HG03095 (cell line): ENCODE measurements around the gene NUP188.
A peak's percentile ranks its signal among the peaks of the same experiment; 100 is the strongest.

Experiments used
- ATAC-seq: cut with Tn5 transposase; IDR thresholded peaks from one replicate; pipeline ENCODE4 v1.9.1; 2021; ENCODE audit warnings: moderate library complexity; ENCODE audit not compliant: unreplicated experiment

Gene NUP188

GRCh38 chr9:129007035-129007765 is 59.7 kb downstream of the NUP188 start:
- ATAC-seq: no peak

DNA sequence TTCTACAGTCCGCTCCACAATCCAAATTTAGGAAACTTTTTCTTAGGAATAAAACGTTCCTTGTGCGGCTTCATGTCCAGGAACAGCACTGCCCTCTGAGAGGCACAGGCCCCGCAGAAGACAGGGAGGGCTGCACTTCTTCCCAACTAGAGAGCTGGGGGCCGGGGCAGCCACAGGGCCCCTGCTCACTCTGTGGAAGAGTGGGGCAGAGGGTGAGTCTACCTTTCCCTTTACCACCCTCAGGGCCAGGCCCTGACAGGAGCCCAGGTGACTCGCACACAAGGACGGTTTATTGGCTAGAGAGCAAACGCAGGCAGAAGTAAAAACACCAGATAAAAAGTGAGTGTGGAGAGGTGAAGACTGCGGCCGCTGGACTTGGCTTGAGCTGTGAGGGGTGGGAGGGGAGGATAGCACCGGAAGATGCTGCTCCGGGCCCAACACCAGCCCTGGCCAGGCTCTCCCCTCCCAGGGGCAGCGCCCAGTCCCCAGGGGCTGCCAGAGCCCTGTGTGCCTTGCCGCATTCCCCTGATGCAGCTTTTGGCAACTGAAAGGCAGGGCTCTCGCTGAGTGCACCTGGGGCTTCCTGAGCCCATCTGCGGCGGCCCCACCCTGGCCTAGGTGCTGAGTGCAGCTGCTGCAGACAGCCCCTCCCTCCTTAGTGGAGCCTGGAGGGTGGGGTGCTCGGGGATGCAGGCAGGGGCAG is 60.4 kb downstream of the NUP188 start:
- ATAC-seq: no peak

- ATAC-seq: no peak
Observed at GRCh38 chr9:129008469-129008965, 61.0 kb downstream of the NUP188 start.

DNA sequence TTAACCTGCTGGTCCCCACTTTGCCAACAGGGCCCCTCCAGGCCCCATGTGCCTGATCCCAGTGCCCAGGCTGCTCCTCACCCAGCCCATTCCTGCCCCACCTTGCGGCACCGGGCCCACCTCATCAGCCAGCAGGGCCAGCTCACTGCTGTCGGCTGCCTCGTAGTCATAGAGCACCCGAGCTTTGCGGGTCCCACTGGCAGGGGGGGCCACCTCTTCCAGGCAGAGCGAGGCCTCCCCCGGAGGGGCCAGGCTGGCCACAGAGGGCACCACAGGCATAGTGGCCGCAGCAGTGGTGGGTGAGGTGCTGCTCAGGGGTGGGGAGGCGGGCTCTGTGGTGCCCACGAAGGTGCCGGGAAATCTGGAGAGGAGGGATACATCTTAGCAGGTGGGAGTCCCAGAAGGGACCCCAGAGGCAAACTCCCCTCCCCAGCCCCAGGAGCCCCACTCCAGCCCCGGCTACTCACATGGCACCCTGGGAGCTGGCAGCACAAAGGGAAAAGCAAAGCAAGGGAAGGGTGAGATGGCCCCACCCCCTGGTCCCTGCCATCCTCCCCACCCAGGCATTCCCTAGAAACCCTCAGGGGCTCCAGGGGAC is 61.6 kb downstream of the NUP188 start:
- ATAC-seq: no peak

- no peak for ATAC-seq
Observed at GRCh38 chr9:129009584-129010141, 62.2 kb downstream of the NUP188 start.

DNA sequence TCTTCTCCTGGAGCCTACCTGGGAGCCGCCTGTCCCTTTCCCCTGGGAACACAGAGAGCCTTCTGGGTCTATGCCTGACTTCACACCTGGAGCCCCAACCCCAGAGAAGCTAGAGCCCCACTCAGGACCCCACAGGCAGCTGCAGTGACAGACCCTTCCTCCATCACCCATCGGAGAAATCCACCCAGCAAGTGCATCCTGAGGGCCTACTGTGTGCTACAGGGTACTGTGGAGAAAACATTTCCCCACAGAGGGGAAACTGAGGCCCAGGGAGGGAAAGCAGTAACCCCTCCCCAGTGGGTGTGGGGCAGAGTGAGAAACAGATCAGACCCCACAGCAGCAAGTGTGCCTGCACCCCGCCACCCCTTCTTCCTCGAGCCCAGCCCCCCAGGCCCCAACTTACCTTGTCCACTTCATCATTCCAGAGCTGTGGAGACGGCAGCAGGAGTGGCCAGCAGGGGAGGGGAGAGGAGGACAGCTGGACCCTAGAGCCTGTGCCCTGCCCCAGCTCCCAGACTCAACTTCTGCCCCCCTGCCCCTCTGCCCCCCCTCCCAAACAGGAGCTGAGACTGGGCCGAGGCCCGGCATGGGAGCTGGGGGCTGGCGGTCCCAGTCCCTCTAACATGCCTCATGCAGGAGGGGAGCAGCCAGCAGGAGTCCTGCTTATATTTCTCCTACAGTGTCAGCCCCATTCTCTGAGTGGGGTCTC is 62.9 kb downstream of the NUP188 start:
- no peak for ATAC-seq

GRCh38 chr9:129011170-129011569 is 63.7 kb downstream of the NUP188 start:
- no peak for ATAC-seq

GRCh38 chr9:129011761-129012181 is 64.3 kb downstream of the NUP188 start:
- no peak for ATAC-seq

GRCh38 chr9:129012343-129012742 is 64.8 kb downstream of the NUP188 start:
- no peak for ATAC-seq

- ATAC-seq: no peak
Observed at GRCh38 chr9:129012893-129013448, 65.5 kb downstream of the NUP188 start.

- ATAC-seq: no peak
Observed at GRCh38 chr9:129013674-129014073, 66.2 kb downstream of the NUP188 start.

GRCh38 chr9:129014124-129014523 is 66.6 kb downstream of the NUP188 start:
- no peak for ATAC-seq

DNA sequence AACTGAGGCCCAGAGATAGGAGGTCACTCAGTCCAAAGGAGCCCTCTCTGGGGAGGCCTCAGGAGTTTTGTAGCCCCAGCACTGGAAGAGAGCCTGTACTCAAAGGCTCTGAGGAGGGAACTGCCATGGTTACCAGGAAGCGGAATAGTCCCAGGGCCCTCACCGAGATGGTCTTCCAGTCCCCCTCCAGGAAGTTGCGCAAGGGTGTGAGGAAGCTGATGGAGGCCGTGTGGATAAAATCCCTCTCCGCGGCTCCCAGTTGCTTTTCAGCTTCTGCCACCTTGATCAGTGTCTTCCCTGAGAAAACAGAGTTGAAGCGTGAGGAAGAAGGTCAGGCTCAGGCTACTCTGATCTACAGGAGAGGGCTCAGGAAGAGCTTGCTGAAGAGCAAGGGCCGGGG is 67.1 kb downstream of the NUP188 start:
- no peak for ATAC-seq

DNA sequence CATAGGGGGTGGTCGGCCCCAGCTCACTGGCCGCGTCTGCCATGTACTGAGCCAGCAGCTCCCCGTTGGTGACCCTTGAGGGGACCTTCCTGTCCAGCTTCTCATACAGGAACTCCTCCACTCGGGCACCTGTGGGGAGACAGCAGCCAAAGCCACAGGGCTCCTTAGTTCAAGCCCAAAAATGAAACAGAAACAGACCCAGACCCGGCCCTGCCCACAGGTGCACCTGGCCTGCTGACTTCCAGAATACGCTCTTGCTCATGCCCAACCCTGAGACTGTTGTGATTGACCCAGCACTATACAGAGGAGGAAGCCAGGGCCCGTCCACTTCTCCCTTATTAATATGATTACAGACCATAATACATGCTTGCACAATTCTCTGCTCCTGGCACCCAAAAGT is 73.6 kb downstream of the NUP188 start:
- peak; percentile 75 for ATAC-seq

DNA sequence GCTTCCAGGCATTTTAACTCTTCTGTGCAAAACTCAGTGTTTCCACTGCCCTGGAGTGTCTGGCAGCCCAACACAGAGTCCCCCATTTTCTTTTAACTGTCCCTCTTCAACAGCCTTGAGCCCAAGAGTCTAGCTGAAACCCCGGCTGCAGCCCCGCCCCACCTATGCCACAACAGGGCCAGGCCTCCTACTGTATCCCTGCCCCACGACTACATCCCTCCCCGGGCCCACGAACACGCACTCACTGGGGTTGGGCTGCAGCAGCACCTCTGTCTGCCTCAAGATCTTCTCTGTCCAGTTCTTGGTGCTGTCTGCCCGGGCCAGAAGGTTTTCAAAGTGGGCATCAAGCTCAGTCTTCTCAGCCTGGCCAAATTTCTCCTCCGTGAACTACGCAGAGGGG is 74.5 kb downstream of the NUP188 start:
- no peak for ATAC-seq

- no peak for ATAC-seq
Observed at GRCh38 chr9:129023036-129023907, 75.8 kb downstream of the NUP188 start.

GRCh38 chr9:129023908-129024233 is 76.4 kb downstream of the NUP188 start:
- ATAC-seq: no peak

DNA sequence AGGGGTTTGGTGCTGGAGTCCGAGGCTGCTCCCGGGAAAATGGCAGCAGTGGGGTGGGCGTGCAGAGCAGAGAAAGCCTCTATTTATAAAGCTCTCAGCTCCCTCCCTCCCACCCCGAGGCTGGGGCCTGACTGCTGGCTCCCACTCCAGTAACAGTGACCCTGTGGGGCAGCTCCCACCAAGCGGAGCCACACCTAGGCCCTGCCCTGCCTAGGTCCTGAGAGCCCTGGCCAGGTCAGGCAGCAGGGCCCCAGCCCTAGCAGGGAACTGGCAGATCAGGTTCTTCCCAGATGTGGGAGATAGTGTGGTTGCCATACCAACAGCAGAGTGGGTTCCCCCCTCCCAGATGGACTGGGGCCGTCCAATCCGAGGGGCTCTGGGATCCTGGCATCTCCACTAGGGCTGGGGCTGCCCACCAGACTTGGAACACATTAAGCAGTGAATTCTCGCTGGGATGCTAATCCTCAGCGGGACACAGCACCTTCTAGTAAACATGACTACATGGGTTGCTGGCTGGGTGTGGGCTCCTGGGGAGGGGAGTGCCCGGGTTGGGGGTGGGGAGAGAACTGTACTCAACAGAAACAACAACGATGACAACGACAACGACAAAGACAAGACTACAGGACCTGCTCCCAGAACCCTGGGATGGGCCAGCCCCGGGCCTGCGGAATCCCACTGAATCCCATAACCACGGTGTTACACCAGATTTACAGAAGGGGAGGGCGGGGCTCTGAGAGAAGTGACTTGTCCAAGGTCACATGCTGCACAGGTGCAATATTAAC is 79.1 kb downstream of the NUP188 start:
- no peak for ATAC-seq

GRCh38 chr9:129027224-129027684 is 79.8 kb downstream of the NUP188 start:
- peak; percentile 10 for ATAC-seq
